ENCODE measurements around the gene CLIP2.
"Not testable (repeated sequence)": the region's sequence is repeated elsewhere in the genome, so short reads cannot be mapped to it uniquely, and the experiment has no call there.

Gene CLIP2

GRCh38 chr7:74412056-74412455 is 122.8 kb downstream of the CLIP2 start:
- POLR2A ChIA-PET: no interaction called here

GRCh38 chr7:74412603-74413002 is 123.4 kb downstream of the CLIP2 start:
- DNase-seq (ENCODE audit: extremely low spot score): no peak
- CTCF ChIA-PET: interaction anchor here (1.4 to 5.5 kb wide), 5 partner anchors 11 to 634 kb away, joined by 5 to 41 read pairs (median 12); no protein-coding TSS in a partner anchor
- POLR2A ChIA-PET: no interaction called here
- TF ChIP-seq, protein P1, sequence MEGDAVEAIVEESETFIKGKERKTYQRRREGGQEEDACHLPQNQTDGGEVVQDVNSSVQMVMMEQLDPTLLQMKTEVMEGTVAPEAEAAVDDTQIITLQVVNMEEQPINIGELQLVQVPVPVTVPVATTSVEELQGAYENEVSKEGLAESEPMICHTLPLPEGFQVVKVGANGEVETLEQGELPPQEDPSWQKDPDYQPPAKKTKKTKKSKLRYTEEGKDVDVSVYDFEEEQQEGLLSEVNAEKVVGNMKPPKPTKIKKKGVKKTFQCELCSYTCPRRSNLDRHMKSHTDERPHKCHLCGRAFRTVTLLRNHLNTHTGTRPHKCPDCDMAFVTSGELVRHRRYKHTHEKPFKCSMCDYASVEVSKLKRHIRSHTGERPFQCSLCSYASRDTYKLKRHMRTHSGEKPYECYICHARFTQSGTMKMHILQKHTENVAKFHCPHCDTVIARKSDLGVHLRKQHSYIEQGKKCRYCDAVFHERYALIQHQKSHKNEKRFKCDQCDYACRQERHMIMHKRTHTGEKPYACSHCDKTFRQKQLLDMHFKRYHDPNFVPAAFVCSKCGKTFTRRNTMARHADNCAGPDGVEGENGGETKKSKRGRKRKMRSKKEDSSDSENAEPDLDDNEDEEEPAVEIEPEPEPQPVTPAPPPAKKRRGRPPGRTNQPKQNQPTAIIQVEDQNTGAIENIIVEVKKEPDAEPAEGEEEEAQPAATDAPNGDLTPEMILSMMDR (IDR thresholded peaks at IDR 0.05; ENCODE audit: control extremely low read depth, extremely low read depth, low read depth, missing control alignments): no peak

More at GRCh38 chr7:74412056-74412455, 122.8 kb downstream of the CLIP2 start:
- DNase-seq (ENCODE audit: extremely low spot score): no peak
- CTCF ChIA-PET: interaction anchor here (2.7 to 5.5 kb wide), 3 partner anchors 11 to 205 kb away, joined by 12 to 41 read pairs (median 12); no protein-coding TSS in a partner anchor
- TF ChIP-seq, protein P1 (IDR thresholded peaks at IDR 0.05; ENCODE audit: control extremely low read depth, extremely low read depth, low read depth, missing control alignments): no peak

DNA sequence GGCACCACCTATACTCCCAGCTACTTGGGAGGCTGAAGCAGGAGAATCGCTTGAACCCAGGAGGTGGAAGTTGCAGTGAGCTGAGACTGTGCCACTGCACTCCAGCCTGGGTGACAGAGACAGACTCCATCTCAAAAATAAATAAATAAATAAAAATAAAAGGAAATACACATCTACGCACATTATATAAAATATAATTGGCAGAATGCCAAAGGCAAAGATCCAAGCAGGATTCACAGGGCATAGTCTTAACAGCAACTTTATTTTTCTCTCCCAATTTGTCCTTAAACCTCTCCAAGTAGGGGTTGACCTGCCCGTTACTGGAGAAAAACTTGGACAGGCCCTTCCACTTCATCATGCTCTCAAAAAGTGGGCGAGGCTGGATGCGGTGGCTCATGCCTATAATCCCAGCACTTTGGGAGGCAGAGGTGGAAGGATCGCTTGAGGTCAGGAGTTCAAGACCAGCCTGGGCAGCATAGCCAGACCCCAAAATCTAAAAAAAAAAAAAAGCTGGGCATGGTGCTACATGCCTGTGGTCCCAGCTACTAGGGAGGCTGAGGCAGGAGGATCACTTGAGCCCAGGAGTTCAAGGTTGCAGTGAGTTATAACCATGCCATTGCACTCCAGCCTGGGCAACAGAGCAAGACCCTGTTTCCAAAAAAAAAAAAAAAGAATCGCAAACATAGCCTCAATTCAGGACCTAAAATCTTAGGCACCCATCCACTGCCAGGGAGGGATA is 125.6 kb downstream of the CLIP2 start:
- POLR2A ChIA-PET; DNase-seq (ENCODE audit: extremely low spot score): not testable (repeated sequence)
- CTCF ChIA-PET: interaction anchor here (2.2 to 2.7 kb wide), 2 partner anchors 8 to 208 kb away, joined by 5 to 12 read pairs; no protein-coding TSS in a partner anchor

- CTCF ChIA-PET: interaction anchor here (0.7 to 3.2 kb wide), 24 partner anchors 8 to 656 kb away, joined by 3 to 29 read pairs (median 4); no protein-coding TSS in a partner anchor
- TF ChIP-seq, protein P1 (IDR thresholded peaks at IDR 0.05; ENCODE audit: control extremely low read depth, extremely low read depth, low read depth, missing control alignments): peak; percentile 93
- POLR2A ChIA-PET: interaction anchor here (0.5 kb wide), 1 partner anchor 575 kb away, joined by 3 read pairs; no protein-coding TSS in a partner anchor
- peak; percentile 92 for DNase-seq (ENCODE audit: extremely low spot score)
Measured at GRCh38 chr7:74417419-74417971, 128.3 kb downstream of the CLIP2 start.

- TF ChIP-seq, protein P1 (IDR thresholded peaks at IDR 0.05; ENCODE audit: control extremely low read depth, extremely low read depth, low read depth, missing control alignments): no peak
- DNase-seq (ENCODE audit: extremely low spot score): no peak
- POLR2A ChIA-PET: no interaction called here
- CTCF ChIA-PET: interaction anchor here (0.7 to 3.2 kb wide), 22 partner anchors 8 to 633 kb away, joined by 3 to 29 read pairs (median 4); no protein-coding TSS in a partner anchor
Measured at GRCh38 chr7:74418076-74418475, 128.9 kb downstream of the CLIP2 start.

- ChIA-PET CTCF (interaction anchor here (1.0 to 3.2 kb wide), 12 partner anchors 10 to 627 kb away, joined by 3 to 29 read pairs (median 4); no protein-coding TSS in a partner anchor), POLR2A (no interaction called here)
- no peak for DNase-seq (ENCODE audit: extremely low spot score)
- TF ChIP-seq, protein P1 (IDR thresholded peaks at IDR 0.05; ENCODE audit: control extremely low read depth, extremely low read depth, low read depth, missing control alignments): no peak
Measured at GRCh38 chr7:74418538-74418937, 129.3 kb downstream of the CLIP2 start.

- POLR2A ChIA-PET: interaction anchor here (0.7 kb wide), 1 partner anchor 9 kb away, joined by 4 read pairs; no protein-coding TSS in a partner anchor
- not testable (repeated sequence) for DNase-seq (ENCODE audit: extremely low spot score)
Measured at GRCh38 chr7:74419232-74419631, 130.0 kb downstream of the CLIP2 start.

More at GRCh38 chr7:74419232-74419631, 130.0 kb downstream of the CLIP2 start:
- CTCF ChIA-PET: interaction anchor here (0.8 to 2.6 kb wide), 3 partner anchors 9 to 148 kb away, joined by 3 to 20 read pairs (median 7); no protein-coding TSS in a partner anchor

All from GM10248 (cell line).